Peyer's patch (tissue), 4 donors: ENCODE results near the gene STRN4. TPM values are rescaled to one million over a fixed set of nuclear protein-coding genes. Genes with fewer than 3 reads are reported as not detected.

Source experiments
- DNase-seq, 3 donors: peaks; one replicate each; pipeline ENCODE4 v3.0.0-alpha.2; 2017 to 2019
- H3K27ac ChIP-seq, 4 donors: fragments of 200-600 bp; sonication (generic); one replicate each; pipeline ENCODE4 v1.5.1; 2016 to 2019
- H3K27me3 ChIP-seq, 2 donors: fragments of 200-600 bp; sonication (generic); one replicate each; pipeline ENCODE4 v1.5.1; 2019
- H3K36me3 ChIP-seq, 3 donors: fragments of 200-600 bp; sonication (generic); one replicate each; pipeline ENCODE4 v1.5.1; 2016 to 2019
- H3K4me1 ChIP-seq, 4 donors: fragments of 200-600 bp; sonication (generic); one replicate each; pipeline ENCODE4 v1.5.1; 2016 to 2019
- H3K4me3 ChIP-seq, 4 donors: fragments of 200-600 bp; sonication (generic); 1 replicate in 3 of 4; 2 replicates in 1 of 4; pipeline ENCODE4 v1.5.1; 2016 to 2019; ENCODE audit warnings: mild to moderate bottlenecking in 1 of 4
- H3K9me3 ChIP-seq, 4 donors: fragments of 200-600 bp; sonication (generic); one replicate each; pipeline ENCODE4 v1.5.1; 2016 to 2019; ENCODE audit warnings: mild to moderate bottlenecking in 1 of 4
- POLR2A ChIP-seq, 2 donors: fragments of 450-650 bp; IDR thresholded peaks; one replicate each; pipeline ENCODE4 v1.5.1; 2017; ENCODE audit warnings: antibody characterized with exemption in 2 of 2, mild to moderate bottlenecking in 2 of 2, moderate library complexity in 2 of 2
- total RNA-seq, 4 donors: library from RNA; depleted of rRNA; stranded (reverse); fragments of >200 nt; gene quantifications; one replicate each; pipeline ENCODE4 v1.1.0, GENCODE V29; 2016
- TF ChIP-seq, protein P1 (sequence below), 6 experiments: fragments of 450-650 bp in 4 of 6; fragments of 200-600 bp in 2 of 6; sonication (generic) in 1 of 6; IDR thresholded peaks; one replicate each; pipeline ENCODE4 v1.5.1; 2017 to 2019; ENCODE audit warnings: antibody characterized with exemption in 6 of 6, mild to moderate bottlenecking in 3 of 6, moderate library complexity in 1 of 6

STRN4 gene
- total RNA-seq, 4 donors from 2014 or later, result 80.9 to 146 (median 116) TPM

DNA sequence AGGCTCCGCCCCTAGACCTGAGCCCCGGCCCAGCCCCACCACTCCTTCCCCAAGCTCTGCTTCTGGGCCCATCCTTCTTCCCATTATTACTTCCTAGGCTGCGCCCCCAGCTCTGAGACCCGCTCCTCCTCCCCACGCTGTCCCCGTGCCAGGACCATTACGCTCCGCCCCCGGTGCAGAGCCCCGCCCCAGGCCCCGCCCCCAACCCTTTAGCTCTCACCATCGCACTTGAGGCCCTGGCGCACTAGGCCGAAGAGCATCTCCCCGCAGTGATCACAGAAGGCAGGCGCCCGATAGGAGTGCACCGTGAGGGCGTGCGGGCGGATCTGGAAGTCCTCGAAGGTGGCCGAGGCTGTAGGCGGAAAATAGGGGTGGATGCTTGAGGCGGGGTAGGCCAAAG is 35.6 kb downstream of the STRN4 start:
- Histone ChIP-seq H3K36me3 (peaks cover 0 to 48% (median 0%) of the 10 kb centered on the region in 3 donors), H3K27ac (no peak overlapping the region), H3K9me3 (no peaks in the 10 kb centered on the region), H3K4me1 (peaks cover 0 to 11% (median 7%) of the 10 kb centered on the region in 4 donors), H3K4me3 (no peak overlapping the region), H3K27me3 (no peaks in the 10 kb centered on the region)
- TF ChIP-seq, protein P1, sequence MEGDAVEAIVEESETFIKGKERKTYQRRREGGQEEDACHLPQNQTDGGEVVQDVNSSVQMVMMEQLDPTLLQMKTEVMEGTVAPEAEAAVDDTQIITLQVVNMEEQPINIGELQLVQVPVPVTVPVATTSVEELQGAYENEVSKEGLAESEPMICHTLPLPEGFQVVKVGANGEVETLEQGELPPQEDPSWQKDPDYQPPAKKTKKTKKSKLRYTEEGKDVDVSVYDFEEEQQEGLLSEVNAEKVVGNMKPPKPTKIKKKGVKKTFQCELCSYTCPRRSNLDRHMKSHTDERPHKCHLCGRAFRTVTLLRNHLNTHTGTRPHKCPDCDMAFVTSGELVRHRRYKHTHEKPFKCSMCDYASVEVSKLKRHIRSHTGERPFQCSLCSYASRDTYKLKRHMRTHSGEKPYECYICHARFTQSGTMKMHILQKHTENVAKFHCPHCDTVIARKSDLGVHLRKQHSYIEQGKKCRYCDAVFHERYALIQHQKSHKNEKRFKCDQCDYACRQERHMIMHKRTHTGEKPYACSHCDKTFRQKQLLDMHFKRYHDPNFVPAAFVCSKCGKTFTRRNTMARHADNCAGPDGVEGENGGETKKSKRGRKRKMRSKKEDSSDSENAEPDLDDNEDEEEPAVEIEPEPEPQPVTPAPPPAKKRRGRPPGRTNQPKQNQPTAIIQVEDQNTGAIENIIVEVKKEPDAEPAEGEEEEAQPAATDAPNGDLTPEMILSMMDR (IDR thresholded peaks at IDR 0.05), result no peak
- no peak for TF ChIP-seq POLR2A (IDR thresholded peaks at IDR 0.05)
- DNase-seq, result no peak

DNA sequence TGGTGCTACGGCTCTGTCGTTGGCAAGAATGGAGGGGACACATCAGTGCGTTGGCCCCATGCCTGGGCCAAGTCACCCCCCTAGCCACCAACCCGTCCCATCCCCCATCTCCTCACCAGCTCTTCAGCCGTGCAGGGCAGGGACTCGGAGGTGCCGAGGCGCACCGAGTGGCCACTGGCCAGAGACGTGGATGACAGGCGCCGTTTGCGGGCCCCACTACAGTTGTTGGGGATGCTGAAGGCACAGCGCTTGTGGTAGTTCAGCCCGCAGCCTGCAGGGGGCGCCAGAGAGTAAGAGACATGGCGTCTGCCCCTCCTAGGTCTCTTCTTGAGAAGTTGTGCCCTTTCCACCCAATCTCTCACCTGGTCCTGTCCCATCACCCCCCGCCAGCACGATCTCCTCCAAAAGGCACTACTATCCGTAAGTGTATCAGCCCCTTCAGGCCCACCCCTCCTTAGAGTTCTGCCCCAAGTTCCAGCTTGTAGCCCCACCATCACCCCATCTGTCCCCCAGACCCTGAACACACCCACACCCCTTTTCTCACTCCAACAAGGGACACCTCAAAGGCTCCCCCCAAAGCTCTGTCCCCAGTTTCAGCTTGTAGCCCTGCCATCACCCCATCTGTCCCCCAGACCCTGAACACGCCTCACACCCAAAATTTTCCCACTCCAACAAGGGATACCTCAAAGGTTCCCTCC is 41.7 kb downstream of the STRN4 start:
- Histone ChIP-seq H3K27ac (no peak overlapping the region), H3K4me3 (no peak overlapping the region), H3K36me3 (peaks cover 0 to 78% (median 9%) of the 10 kb centered on the region in 3 donors), H3K9me3 (no peaks in the 10 kb centered on the region), H3K27me3 (no peaks in the 10 kb centered on the region), H3K4me1 (no peaks in the 10 kb centered on the region)
- peak; percentile 82 to 92 (median 85) for DNase-seq
- TF ChIP-seq, protein P1 (IDR thresholded peaks at IDR 0.05), result peak; percentile 83 to 97 (median 89)
- no peak for TF ChIP-seq POLR2A (IDR thresholded peaks at IDR 0.05)

DNA sequence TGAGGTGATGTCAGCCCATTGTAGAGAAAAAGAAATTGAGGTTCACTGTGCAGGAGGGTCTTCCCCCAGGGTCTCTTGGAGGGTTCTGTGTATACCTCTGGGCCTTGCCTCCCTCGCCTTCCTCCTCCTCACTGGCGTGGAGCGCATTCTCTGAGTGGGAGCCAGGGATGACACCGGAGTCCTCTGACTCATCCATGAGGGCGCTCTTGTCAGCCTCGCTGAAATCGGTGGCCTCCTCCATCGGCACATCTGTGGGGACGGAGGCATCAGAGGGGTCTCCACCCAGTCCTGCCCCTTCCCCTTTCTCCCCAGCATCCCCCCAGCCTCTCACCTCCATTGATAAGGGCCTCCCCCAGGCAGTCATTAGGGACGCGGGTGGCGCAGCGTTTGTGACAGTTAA is 45.5 kb downstream of the STRN4 start:
- H3K27ac ChIP-seq, result no peak overlapping the region
- DNase-seq, result no peak
- H3K9me3 ChIP-seq, result no peaks in the 10 kb centered on the region
- no peak overlapping the region for H3K4me3 ChIP-seq
- no peaks in the 10 kb centered on the region for H3K27me3 ChIP-seq
- peaks cover 0 to 74% (median 9%) of the 10 kb centered on the region in 3 donors for H3K36me3 ChIP-seq
- H3K4me1 ChIP-seq, result peaks cover 0 to 4% (median 0%) of the 10 kb centered on the region in 4 donors
- TF ChIP-seq, protein P1 (IDR thresholded peaks at IDR 0.05), result no peak

DNA sequence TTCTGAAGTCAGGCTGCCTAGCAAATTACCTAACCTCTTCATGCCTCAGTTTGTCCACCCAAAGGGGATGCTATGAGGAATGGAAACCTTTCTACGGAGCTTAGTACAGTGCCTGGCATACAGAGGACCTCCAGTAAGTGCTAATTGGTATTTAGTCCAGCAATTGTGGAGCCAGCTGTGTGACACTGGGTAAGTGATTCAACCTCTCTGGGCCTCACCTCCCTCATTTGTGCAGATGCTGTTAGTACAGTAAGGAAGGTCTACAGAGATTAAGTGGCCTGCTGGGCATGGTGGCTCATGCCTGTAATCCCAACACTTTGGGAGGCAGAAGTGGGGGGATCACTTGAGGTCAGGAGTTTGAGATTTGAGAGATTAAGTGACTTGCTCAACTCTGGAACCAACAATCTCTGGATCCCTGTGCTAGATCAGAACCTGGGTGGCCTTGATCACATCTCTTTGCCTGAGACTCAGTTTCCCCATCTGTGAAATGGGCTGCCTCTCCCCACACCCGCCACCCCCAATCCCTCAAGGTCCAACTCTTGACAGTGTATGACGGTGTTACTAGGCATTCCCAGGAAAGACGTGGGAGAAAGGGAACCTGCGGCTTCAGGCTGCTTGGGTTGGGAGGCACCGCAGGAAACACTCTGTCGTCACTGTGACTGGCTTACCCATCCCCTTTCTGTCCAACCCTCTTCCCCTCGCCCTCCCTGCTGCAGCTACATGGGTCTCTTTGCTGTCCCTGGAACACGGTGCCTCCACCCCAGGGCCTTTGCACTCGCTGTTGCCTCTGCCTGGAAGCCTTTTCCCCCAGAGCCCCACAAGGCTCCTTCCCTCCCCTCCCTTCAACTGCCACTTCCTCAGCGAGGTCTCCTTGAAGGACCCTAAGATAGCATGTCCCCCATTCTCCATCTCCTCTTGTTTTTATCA is 47.6 kb downstream of the STRN4 start:
- no peak for DNase-seq
- H3K27me3 ChIP-seq, result no peaks in the 10 kb centered on the region
- H3K9me3 ChIP-seq, result no peaks in the 10 kb centered on the region
- TF ChIP-seq, protein P1 (IDR thresholded peaks at IDR 0.05), result no peak
- TF ChIP-seq POLR2A (IDR thresholded peaks at IDR 0.05), result no peak
- no peak overlapping the region for H3K27ac ChIP-seq
- H3K36me3 ChIP-seq, result peaks cover 0 to 87% (median 9%) of the 10 kb centered on the region in 3 donors
- no peak overlapping the region for H3K4me3 ChIP-seq
- peaks cover 0 to 4% (median 0%) of the 10 kb centered on the region in 4 donors for H3K4me1 ChIP-seq

DNA sequence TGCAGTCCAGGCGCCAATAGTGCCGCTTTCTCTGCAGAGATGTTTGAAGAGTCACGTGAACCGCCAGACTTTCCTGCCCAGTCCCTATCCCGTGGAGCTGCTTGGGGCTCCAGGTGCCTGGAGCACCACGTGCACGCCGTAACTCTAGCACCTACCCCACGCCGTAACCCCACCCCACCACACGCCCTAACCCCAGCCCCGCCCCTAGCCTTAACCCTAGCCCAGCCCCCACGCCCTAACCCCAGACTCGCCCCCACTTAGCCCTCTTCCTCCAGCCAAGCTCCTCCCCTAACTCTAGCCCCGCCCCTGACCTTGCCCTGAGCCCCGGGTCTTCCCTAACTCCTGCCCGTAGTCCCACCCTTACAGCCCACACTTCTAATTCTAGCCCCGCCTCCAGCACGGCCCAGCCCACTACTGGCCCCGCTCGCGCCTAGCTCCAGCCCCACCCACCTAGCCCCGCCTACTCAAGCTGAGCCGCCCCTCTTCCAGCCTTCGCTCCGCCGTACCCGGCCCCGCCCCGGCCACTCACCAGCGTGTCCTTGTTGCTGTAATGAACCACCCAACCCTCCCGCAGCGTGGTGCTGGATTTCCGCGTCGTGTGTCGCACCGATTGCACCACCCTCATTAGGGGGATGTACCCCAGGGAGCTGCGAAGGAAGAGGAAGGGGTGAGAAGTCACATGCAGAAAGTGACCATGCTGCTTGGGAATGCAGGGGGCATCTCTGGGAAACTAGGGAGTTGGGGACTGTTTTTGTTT is 48.9 kb downstream of the STRN4 start:
- peaks cover under 1 to 87% (median 4%) of the 10 kb centered on the region in 3 donors for H3K36me3 ChIP-seq
- peak overlapping the region in 1 of 4 donors; percentile 18 for H3K4me3 ChIP-seq
- peak overlapping the region in 2 of 4 donors; percentile 5 to 23 for H3K27ac ChIP-seq

More for the DNA sequence above, 48.9 kb downstream of the STRN4 start:
- no peaks in the 10 kb centered on the region for H3K9me3 ChIP-seq
- peak; percentile 31 to 97 (median 94) for DNase-seq
- H3K27me3 ChIP-seq, result no peaks in the 10 kb centered on the region
- H3K4me1 ChIP-seq, result peaks cover 0 to 4% (median 0%) of the 10 kb centered on the region in 4 donors
- peak in 1 of 2 donors; percentile 6 for TF ChIP-seq POLR2A (IDR thresholded peaks at IDR 0.05)
- TF ChIP-seq, protein P1 (IDR thresholded peaks at IDR 0.05), result no peak
